A549 (cell line): ENCODE results near the gene TVP23C. TPM values are rescaled to one million over a fixed set of nuclear protein-coding genes. Genes with fewer than 3 reads are reported as not detected.

Experiments
- ATAC-seq, 2 experiments: fragments of 200-7000 bp in 1 of 2; fragments of >200 bp in 1 of 2; cut with Nextera tagmentation in 1 of 2; cut with Tn5 transposase in 1 of 2; 3 replicates each; pipeline versions ENCODE4 v1.8.0 to v1.9.1; 2018 to 2020; ENCODE audit warnings: mild to moderate bottlenecking in 1 of 2, moderate library complexity in 1 of 2
- CTCF ChIA-PET: fragments of 300-600 bp; sonication (Branson Sonifier 250); formaldehyde crosslinking; extraction: SDS; loops from one replicate; lab custom pipeline; 2021; ENCODE audit warnings: antibody characterized with exemption, inconsistent platforms; lab: Yijun Ruan, JAX
- POLR2A ChIA-PET: fragments of 350-600 bp; formaldehyde crosslinking; extraction: SDS; loops from one replicate; lab custom pipeline; 2021; ENCODE audit warnings: antibody characterized with exemption, inconsistent platforms; lab: Yijun Ruan, JAX
- DNase-seq, 2 experiments: peaks; one replicate each; pipeline versions ENCODE4 v3.0.0 to v3.0.0-alpha.2; 2011 to 2016; ENCODE audit warnings: low read depth in 1 of 2, low spot score in 1 of 2
- FAIRE-seq: peaks from 2 replicates; lab custom pipeline; 2011; peaks lifted over from hg19 to GRCh38; lab: Jason Lieb, UNC
- H3K27ac ChIP-seq, 2 experiments: fragments of >200 bp; sonication (Bioruptor Twin); formaldehyde crosslinking; 3 replicates each; pipeline ENCODE4 v1.5.1; 2016 to 2017
- H3K4me1 ChIP-seq: fragments of >200 bp; sonication (Bioruptor Twin); formaldehyde crosslinking; 3 replicates; pipeline ENCODE4 v1.6.1; 2016
- H3K4me2 ChIP-seq: fragments of >200 bp; sonication (Bioruptor Twin); formaldehyde crosslinking; 3 replicates; pipeline ENCODE4 v1.6.1; 2016
- H3K4me3 ChIP-seq: fragments of >200 bp; sonication (Bioruptor Twin); formaldehyde crosslinking; 3 replicates; pipeline ENCODE4 v1.5.1; 2016
- H3K9me3 ChIP-seq: fragments of >200 bp; sonication (Bioruptor Twin); formaldehyde crosslinking; 3 replicates; pipeline ENCODE4 v1.6.1; 2016
- BHLHE40 ChIP-seq: IDR thresholded peaks from 2 replicates; pipeline ENCODE4 v1.6.1; 2012; ENCODE audit warnings: low read depth, low read length, inconsistent platforms
- CBX2 ChIP-seq: fragments of 200-600 bp; sonication (generic); IDR thresholded peaks from 2 replicates; pipeline ENCODE4 v1.6.1; 2016; ENCODE audit warnings: low read depth, mild to moderate bottlenecking, borderline replicate concordance
- CHD4 ChIP-seq: fragments of 200-600 bp; sonication (generic); IDR thresholded peaks from 2 replicates; pipeline ENCODE4 v1.6.1; 2016; ENCODE audit warnings: antibody characterized with exemption, mild to moderate bottlenecking, borderline replicate concordance
- ESRRA ChIP-seq: fragments of 150-350 bp; IDR thresholded peaks from 2 replicates; pipeline ENCODE4 v1.6.1; 2014; ENCODE audit warnings: mild to moderate bottlenecking, low read length, borderline replicate concordance
- HOXB5 ChIP-seq: fragments of 250-450 bp; sonication (Bioruptor Pico); IDR thresholded peaks from 2 replicates; pipeline ENCODE4 v1.5.0; 2020; ENCODE audit warnings: mild to moderate bottlenecking, moderate library complexity
- JUN ChIP-seq, 2 experiments: fragments of >200 bp; sonication (Bioruptor Twin); formaldehyde crosslinking; IDR thresholded peaks; 2 replicates in 1 of 2; 3 replicates in 1 of 2; pipeline ENCODE4 v1.6.1; 2016 to 2017
- KDM1A ChIP-seq: fragments of 200-600 bp; sonication (generic); IDR thresholded peaks from 2 replicates; pipeline ENCODE4 v1.6.1; 2016; ENCODE audit warnings: low read depth, mild to moderate bottlenecking
- KDM5A ChIP-seq: fragments of 200-600 bp; sonication (generic); IDR thresholded peaks from 2 replicates; pipeline ENCODE4 v1.6.1; 2016; ENCODE audit warnings: antibody characterized with exemption, mild to moderate bottlenecking
- MAZ ChIP-seq: fragments of 150-350 bp; IDR thresholded peaks from 2 replicates; pipeline ENCODE4 v1.6.1; 2014; ENCODE audit warnings: antibody characterized with exemption, low read depth, low read length, borderline replicate concordance
- NFE2L2 ChIP-seq: fragments of 150-350 bp; conservative IDR thresholded peaks from 2 replicates; pipeline ENCODE4 v1.6.1; 2014; ENCODE audit warnings: low read length
- NPAS2 ChIP-seq: fragments of 250-450 bp; sonication (Bioruptor Pico); IDR thresholded peaks from 2 replicates; pipeline ENCODE4 v1.8.0; 2022; ENCODE audit warnings: mild to moderate bottlenecking, moderate library complexity, borderline replicate concordance
- NR3C1 ChIP-seq: fragments of >200 bp; sonication (Bioruptor Twin); formaldehyde crosslinking; IDR thresholded peaks from 3 replicates; pipeline ENCODE4 v1.6.1; 2017
- PHF8 ChIP-seq: fragments of 200-600 bp; sonication (generic); IDR thresholded peaks from 2 replicates; pipeline ENCODE4 v1.6.1; 2016; ENCODE audit warnings: low read depth, mild to moderate bottlenecking, antibody characterized with exemption, moderate library complexity, borderline replicate concordance
- RNF2 ChIP-seq: fragments of 200-600 bp; sonication (generic); IDR thresholded peaks from 2 replicates; pipeline ENCODE4 v1.6.1; 2016; ENCODE audit warnings: low read depth, mild to moderate bottlenecking, antibody characterized with exemption, moderate library complexity, borderline replicate concordance
- SMC3 ChIP-seq: fragments of >200 bp; sonication (Bioruptor Twin); formaldehyde crosslinking; IDR thresholded peaks from 3 replicates; pipeline ENCODE4 v1.6.1; 2018; ENCODE audit warnings: inconsistent platforms
- SREBF2 ChIP-seq: fragments of 450-650 bp; IDR thresholded peaks from 2 replicates; pipeline ENCODE4 v1.6.1; 2014; ENCODE audit warnings: mild to moderate bottlenecking, moderate library complexity
- TP53 ChIP-seq: fragments of 250-450 bp; sonication (Bioruptor Pico); IDR thresholded peaks from 2 replicates; pipeline ENCODE4 v1.5.0; 2021; ENCODE audit warnings: mild to moderate bottlenecking, moderate library complexity
- ZC3H11A ChIP-seq: fragments of 450-650 bp; IDR thresholded peaks from 2 replicates; pipeline ENCODE4 v1.6.1; 2014; ENCODE audit warnings: antibody characterized with exemption, mild to moderate bottlenecking
- ZNF302 ChIP-seq: fragments of 250-450 bp; sonication (Bioruptor Pico); IDR thresholded peaks from 2 replicates; pipeline ENCODE4 v1.9.0; 2021; ENCODE audit warnings: inconsistent platforms, mild to moderate bottlenecking, moderate library complexity
- WGBS: methylation state at CpG from one replicate; pipeline ENCODE4 v1.1.6; 2017; ENCODE audit errors: missing lambda C conversion rate; 5-methylcytosine and 5-hydroxymethylcytosine counted together
- polyA plus RNA-seq, 4 experiments: library from polyadenylated mRNA; depleted of rRNA in 3 of 4; stranded (reverse); fragments of >200 nt; fragmentation: RNase III in 1 of 4; extraction: RNeasy Plus Mini Kit Qiagen cat#74134 plus additional on column Dnase treatment in 1 of 4; gene quantifications; 2 replicates in 3 of 4; 3 replicates in 1 of 4; pipeline ENCODE4 v1.2.3, GENCODE V29; 2011 to 2017
- TF ChIP-seq, protein P1 (sequence below): IDR thresholded peaks from 2 replicates; pipeline ENCODE4 v1.6.1; 2012; ENCODE audit warnings: low read depth, borderline replicate concordance
- TF ChIP-seq, protein P2 (sequence below): fragments of >200 bp; sonication (Bioruptor Twin); formaldehyde crosslinking; IDR thresholded peaks from 3 replicates; pipeline ENCODE4 v1.6.1; 2016
- TF ChIP-seq, protein P3 (sequence below): fragments of 200-600 bp; sonication (generic); IDR thresholded peaks from 2 replicates; pipeline ENCODE4 v1.6.1; 2016; ENCODE audit warnings: antibody characterized with exemption, mild to moderate bottlenecking, moderate library complexity

TVP23C gene
- polyA plus RNA-seq, 2 of the 4 experiments (the other 2 are of a cell fraction), result 19.9 to 22.7 TPM

DNA sequence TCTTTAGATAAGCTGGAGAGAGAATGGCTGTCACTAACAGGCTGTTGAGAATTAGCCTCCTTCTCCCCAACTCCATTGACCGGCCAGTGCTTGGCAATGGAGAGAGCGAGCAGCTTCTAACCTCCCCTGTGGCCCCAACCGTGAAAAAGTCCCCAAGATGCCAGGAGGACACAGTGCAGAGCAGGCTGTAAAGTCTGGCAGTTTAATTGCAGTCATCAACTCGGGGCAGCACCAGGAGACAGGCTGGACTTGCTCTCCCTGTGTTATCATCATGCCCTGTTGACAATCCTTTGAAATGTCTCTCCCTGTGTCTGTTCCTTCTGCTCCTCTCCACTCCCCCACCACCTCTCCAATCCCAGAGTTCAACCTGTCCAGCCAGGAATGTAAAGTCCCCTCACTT is 95.2 kb downstream of the TVP23C start:
- no peak for ATAC-seq
- H3K4me3 ChIP-seq, result no peak overlapping the region
- DNase-seq, result no peak
- peaks cover 13% of the 10 kb centered on the region for H3K4me1 ChIP-seq
- H3K9me3 ChIP-seq, result no peaks in the 10 kb centered on the region
- H3K27ac ChIP-seq, result no peak overlapping the region
- 34% methylated on average over 4 of the region's 4 CpGs for WGBS
- ChIA-PET POLR2A (no interaction called here), CTCF (interaction anchor here (0.8 to 3.0 kb wide), 4 partner anchors 20 to 312 kb away, joined by 3 to 12 read pairs (median 3); no protein-coding TSS in a partner anchor)
- H3K4me2 ChIP-seq, result no peak overlapping the region
- FAIRE-seq, result no peak
- TF ChIP-seq RNF2 (no peak), NR3C1 (no peak), KDM5A (no peak), SMC3 (no peak), PHF8 (no peak), ZC3H11A (no peak), HOXB5 (no peak), SREBF2 (no peak)
- TF ChIP-seq, protein P1, sequence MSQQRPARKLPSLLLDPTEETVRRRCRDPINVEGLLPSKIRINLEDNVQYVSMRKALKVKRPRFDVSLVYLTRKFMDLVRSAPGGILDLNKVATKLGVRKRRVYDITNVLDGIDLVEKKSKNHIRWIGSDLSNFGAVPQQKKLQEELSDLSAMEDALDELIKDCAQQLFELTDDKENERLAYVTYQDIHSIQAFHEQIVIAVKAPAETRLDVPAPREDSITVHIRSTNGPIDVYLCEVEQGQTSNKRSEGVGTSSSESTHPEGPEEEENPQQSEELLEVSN, result no peak

DNA sequence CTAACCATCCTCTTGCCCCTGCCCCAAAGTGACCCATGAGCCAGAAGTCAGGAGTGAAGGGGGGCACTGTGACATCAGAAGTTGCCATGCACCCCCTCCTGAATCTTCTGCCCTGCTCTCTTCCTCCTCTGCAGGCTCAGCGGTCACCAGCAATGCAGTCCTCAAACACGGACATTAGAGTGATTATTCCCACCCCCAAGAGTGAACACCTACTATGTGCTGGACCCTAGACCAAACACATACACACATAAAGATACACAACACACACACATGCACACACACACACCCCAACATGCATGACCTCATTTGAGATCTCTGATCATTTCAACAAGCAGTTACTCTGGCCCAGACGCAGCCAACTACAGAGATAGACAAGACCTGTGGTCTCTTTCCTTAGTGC is 95.7 kb downstream of the TVP23C start, which contains the start of gene CDRT4:
Gene CDRT4, minus strand, starts transcription at position 30 of the 400 bp plus-strand sequence. CDS start 27,383 bp downstream, outside the sequence.
- POLR2A ChIA-PET, result no interaction called here
- TF ChIP-seq NPAS2 (CRISPR knock-in tag), result no peak
- no peak for TF ChIP-seq JUN (IDR thresholded peaks at IDR 0.05)
- no peak for TF ChIP-seq ESRRA
- TF ChIP-seq, protein P2, sequence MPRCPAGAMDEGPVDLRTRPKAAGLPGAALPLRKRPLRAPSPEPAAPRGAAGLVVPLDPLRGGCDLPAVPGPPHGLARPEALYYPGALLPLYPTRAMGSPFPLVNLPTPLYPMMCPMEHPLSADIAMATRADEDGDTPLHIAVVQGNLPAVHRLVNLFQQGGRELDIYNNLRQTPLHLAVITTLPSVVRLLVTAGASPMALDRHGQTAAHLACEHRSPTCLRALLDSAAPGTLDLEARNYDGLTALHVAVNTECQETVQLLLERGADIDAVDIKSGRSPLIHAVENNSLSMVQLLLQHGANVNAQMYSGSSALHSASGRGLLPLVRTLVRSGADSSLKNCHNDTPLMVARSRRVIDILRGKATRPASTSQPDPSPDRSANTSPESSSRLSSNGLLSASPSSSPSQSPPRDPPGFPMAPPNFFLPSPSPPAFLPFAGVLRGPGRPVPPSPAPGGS, result no peak
- TF ChIP-seq, protein P3, sequence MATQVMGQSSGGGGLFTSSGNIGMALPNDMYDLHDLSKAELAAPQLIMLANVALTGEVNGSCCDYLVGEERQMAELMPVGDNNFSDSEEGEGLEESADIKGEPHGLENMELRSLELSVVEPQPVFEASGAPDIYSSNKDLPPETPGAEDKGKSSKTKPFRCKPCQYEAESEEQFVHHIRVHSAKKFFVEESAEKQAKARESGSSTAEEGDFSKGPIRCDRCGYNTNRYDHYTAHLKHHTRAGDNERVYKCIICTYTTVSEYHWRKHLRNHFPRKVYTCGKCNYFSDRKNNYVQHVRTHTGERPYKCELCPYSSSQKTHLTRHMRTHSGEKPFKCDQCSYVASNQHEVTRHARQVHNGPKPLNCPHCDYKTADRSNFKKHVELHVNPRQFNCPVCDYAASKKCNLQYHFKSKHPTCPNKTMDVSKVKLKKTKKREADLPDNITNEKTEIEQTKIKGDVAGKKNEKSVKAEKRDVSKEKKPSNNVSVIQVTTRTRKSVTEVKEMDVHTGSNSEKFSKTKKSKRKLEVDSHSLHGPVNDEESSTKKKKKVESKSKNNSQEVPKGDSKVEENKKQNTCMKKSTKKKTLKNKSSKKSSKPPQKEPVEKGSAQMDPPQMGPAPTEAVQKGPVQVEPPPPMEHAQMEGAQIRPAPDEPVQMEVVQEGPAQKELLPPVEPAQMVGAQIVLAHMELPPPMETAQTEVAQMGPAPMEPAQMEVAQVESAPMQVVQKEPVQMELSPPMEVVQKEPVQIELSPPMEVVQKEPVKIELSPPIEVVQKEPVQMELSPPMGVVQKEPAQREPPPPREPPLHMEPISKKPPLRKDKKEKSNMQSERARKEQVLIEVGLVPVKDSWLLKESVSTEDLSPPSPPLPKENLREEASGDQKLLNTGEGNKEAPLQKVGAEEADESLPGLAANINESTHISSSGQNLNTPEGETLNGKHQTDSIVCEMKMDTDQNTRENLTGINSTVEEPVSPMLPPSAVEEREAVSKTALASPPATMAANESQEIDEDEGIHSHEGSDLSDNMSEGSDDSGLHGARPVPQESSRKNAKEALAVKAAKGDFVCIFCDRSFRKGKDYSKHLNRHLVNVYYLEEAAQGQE, result no peak
- no peak for TF ChIP-seq ZNF302 (CRISPR knock-in tag)
- TF ChIP-seq SREBF2, result no peak
- TF ChIP-seq NFE2L2, result no peak
- TF ChIP-seq KDM1A, result no peak
- TF ChIP-seq CBX2, result no peak
- TF ChIP-seq CHD4, result no peak
- no peak for TF ChIP-seq MAZ
- TF ChIP-seq SMC3, result no peak
- no peak for TF ChIP-seq KDM5A
- TF ChIP-seq TP53, result no peak
- no peak for TF ChIP-seq BHLHE40
- TF ChIP-seq, all 56 proteins: peak for 0
- ATAC-seq, result no peak
- no peak for FAIRE-seq
- Histone ChIP-seq H3K9me3 (no peaks in the 10 kb centered on the region), H3K4me1 (peaks cover 13% of the 10 kb centered on the region), H3K4me2 (no peak within 1 kb of the TSS), H3K4me3 (no peak within 1 kb of the TSS), H3K27ac (no peak within 1 kb of the TSS)
- DNase-seq, result no peak
- WGBS, result 86% methylated on average over 3 of the region's 3 CpGs
- CTCF ChIA-PET, result interaction anchor here (0.8 to 2.2 kb wide), 5 partner anchors 21 to 312 kb away, joined by 3 to 13 read pairs (median 3); no protein-coding TSS in a partner anchor
